GM19193 (cell line): ENCODE results near the gene PHF19.

ENCODE experiments used
- POLR2A ChIP-seq: IDR thresholded peaks from 4 replicates; pipeline ENCODE4 v1.6.1; 2011; ENCODE audit not compliant: insufficient read depth, insufficient read length; ENCODE audit errors: extremely low read depth

PHF19 gene

DNA sequence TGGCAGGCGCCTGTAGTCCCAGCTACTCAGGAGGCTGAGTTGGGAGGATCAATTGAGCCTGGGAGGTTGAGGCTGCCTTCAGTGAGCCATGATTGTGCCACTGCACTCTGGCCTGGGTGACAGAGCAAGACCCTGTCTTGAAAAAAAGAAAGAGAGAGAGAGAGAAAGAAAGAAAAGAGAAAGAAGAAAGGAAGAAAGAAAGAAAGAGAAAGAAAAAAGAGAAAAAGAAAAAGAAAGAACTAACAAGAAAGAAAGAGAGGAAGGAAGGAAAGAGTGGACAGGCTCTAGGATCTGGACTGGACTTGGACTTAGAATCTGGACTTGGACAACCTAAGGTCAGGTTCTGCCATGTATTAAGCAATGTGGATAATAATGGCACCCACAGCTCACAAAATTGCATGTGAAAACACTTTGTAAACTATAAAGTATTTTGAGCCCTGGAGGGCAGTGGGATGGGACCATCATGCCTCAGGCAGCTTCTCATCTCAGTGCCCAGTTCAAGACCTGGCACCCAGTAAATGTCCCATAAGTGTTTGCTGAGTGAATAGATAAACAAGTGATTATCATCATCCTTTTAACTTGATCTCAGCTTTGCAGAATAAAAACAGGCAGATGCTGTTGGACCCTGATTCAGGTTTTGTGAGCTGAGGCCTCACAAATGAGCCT, 12.8 kb upstream of the PHF19 start:
- TF ChIP-seq POLR2A, result no peak

DNA sequence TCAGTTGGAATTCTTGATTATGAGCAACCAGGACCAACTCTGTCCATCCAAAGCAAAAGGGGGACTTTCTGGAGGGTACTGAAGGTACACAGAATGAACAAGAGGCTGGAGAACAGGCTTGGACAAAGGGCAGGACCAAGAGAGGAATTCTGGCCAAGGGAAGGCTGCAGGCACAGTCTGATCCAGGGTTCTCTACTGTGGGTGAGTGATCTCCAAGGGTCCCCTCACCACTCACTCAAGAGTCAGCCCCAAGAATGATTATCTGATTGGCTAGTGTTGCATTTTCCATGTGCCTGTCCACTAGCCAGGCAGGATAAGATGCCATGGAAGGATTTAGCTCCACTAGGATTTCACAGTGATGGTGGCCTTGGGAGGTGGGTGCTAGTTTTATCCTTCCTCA, 11.6 kb upstream of the PHF19 start:
- no peak for TF ChIP-seq POLR2A

DNA sequence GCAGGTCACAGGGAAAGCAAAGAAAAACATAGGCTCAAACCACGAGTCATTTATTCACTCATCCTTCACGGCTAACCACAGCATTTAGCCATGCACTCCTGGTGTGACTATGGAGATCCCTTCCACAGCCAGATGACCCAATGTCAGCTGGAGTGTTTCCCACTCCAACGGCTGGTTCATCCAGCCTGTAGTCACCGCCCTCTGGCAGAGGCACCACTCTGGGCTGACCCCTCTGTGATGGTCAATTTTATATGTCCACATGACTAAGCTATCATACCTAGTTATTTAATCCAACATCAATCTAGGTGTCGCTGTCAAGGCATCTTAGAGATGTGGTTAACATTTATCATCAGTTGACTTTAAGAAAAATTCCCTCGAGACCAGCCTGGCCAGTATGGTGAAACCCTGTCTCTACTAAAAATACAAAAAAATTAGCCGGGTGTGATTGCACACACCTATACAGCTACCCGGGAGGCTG, 9.5 kb upstream of the PHF19 start:
- TF ChIP-seq POLR2A, result no peak

DNA sequence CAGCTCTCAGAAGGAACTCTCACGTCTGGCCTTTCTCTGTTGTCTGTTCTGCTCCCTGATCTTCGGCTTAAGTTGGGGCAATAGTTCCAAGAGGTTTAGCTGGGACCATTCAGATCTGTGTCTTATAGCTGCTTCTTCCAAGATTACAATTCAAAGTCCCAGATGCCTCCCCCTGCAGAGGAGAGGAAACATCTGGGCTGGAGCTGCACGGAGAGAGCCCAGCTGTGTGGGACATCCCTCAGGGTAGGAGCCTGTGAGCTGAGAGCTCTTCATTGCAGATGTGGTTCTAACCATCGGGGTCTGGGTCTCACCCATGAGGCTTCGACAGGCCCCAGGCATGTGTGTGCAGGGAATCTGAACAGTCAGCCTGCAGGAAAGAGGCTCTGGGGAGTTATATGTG, 9.0 kb upstream of the PHF19 start:
- TF ChIP-seq POLR2A, result no peak

DNA sequence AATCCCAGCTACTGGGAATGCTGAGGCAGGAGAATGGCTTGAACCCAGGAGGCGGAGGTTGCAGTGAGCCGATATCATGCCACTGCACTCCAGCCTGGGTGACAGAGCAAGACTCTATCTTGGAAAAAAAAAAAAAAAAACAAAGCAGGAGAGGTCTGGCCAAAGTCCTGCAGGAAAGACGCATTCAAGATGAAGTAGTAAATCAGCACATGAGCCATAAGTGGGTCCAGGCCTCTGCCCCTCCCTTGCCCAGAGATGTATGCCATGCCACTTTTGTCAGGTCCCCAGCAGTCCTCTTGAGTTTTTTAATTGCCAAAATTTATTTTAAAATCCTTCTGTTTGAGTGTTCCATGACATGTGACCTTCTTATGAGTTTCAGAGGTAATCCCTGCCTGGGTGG, 8.5 kb upstream of the PHF19 start:
- no peak for TF ChIP-seq POLR2A

DNA sequence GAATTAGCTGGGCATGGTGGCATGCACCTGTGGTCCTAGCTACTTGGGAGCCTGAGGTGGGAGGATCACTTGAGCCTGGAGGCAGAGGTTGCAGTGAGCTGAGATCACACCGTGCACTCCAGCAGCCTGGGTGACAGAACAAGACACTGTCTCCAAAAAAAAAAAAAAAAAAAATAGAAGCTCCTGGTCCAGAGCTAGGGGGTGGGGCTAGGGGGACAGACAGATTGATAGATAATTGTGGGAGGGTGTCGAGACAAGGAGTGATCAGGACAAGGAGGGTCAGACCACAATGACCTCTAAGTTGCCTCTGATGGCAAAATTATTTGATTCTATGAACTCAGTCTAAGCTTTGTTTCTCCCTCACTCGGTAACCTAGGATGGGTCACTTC, 6.6 kb upstream of the PHF19 start:
- no peak for TF ChIP-seq POLR2A

DNA sequence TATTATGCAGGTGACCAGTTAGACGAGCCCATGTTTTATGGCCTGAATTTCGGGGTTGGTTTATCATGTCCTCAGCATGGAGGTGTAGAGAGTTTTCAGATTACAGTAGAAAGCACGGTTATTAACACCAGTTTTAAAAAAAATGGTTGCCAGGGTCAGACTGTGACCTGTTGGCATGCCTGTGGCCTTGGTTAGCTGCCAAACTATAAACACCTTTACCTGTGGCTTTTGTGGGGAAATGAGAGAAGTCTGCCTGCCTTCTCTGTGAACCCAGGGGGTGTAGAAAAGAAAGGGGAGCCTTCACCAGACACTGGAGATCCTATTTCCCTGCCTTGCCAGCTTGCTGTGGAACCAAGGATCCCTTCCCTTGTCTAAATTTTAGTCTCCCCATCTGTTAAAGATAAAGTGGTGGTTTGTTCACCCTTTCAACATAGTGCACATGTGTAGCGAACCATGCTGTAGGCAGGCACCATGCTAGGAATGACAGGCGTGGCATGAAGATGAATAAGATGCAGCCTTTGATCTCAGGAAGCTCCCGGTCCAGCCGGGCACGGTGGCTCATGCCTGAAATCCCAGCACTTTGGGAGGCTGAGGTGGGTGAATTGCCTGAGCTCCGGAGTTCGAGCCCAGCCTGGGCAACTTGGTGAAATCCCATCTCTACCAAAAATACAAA, 6.1 kb upstream of the PHF19 start:
- no peak for TF ChIP-seq POLR2A

DNA sequence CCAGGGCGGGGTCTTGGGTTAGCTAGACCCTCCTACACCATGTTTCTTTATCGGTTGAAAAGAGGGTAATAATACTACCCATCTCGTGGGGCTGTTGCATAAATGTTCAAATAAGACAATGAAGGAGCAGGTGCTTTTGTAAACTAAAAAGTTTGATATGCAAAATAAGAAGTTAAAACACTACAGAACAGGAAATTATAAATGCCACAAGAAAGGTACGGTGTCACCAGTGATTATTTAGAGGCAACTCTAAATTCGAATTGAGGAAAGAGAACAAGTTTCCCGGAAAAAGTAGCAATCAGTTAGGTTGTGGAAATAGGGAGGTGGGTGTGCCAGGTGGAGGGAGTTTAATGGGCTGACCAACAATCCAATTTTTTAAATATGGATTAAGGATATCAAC, 2.5 kb upstream of the PHF19 start:
- no peak for TF ChIP-seq POLR2A

DNA sequence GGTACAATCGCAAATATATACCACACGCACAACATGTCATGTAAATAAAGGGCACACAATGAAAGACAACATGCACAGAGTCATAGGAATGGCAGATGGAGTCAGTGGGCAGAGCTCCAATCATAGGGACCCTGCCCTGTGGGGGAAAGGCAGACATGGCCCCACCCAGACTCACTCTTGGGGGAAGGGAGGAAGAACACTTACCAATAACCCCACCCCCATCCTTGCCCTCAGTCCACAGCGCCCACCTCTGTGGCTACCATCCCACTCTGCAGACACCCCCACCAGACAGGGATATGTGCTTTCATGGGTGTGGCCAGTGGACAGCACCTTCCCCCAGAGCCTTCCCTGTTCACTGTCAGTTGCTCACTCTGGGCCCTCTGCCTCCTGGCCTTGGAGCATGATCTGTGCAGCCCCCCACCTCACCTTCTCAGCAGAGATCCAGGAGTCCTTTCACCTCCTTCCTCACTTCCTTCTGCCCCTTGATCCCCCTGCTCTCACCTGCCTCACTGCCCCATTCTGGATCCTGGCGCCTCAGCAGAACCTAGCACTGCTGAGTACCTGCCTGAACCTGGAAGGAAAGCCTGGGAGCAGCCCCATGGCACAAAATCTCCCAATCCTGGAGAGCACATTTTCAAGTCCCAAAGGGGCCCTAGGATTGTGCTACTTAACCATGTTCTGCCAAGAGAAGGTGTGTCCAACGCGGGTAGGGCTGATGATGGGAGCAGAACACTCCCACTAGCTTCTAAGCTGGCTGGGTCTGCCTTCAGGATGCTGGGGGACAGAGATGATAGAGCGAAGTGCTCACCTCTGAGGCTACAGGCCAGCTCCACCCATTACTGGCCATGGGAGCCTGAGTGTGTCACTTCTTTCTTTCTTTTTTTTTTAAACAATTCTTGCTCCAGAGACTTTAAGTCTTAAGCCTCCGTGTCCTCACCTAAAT, 1.5 kb upstream of the PHF19 start:
- peak; percentile 35 for TF ChIP-seq POLR2A

DNA sequence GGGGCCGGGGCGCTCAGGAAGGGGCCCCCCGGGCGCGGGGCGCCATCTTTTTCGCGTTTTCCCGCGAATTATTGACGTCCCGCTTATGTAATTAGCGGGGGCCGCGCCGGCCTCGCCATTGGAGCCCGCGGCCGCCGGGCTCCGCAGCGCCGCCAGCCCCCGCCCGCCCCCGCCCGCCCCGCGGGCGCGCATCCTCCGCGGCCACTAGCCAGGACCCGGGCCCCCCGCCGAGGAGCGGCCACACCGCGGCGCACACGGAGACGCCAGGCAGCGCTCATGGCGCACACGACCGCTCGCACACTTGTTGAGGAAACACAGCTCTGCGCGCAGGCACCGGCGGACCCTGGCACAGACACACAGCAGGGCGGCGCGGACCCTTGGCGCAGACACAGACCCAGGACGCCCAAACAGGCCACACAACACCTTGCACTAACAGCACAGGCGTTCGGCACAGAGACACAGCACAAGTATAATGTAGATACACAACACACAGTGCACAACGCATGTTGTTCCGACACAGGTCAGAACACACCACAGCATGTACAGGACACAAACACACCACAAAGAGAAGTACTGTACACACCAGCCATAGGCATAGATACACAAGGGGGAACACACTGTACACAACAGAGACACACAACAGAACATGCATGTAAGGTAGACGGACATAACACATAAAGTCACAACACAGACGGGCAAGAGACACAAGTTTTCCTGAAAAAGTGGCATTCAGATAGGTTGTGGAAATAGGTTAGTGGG, 467 bp upstream of the PHF19 start:
- TF ChIP-seq POLR2A, result peak; percentile 64

DNA sequence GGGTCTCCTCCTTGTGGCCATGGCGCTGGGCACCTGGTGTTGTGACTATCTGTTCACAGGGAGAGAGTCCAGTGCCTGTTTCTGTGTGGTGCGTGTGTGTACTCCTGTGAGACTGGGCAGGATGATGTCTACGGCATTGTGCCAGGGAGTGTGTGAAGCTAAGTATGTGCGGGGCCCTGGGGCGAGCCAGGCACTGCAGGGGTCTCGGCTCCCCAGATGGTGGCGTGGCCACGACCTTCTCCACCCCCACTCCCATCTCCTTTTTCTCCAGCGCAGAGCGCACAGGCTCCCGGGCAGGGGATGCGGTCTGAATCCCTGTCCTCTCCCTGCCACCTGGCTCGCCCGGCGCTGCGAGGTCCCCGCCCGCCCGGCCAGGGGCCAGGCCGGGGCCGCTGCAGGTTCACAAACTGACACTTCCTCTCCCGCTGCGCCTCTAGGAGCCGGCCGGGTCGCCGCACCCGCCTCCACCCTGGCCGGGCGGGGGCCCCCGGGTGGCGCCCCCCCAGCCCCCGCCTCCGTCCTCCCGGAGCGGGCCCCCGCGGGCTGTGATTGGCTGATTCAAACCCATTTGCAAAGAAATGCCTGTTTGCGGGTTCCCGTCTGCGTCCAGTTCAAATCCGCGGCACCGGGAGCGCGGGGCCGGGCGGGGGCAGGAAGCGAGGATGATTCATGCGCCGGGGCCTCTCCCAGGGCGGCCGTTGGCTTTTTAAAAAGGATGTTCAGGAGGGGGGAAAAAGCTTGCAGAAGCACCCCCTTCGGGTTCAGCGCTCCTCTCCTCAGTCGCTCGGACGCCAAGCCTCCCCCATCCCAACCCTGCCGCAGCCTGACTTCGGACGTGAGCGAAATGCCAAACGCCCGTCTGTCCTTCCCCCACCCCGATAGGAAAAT, 790 bp downstream of the PHF19 start:
- TF ChIP-seq POLR2A, result peak; percentile 50

DNA sequence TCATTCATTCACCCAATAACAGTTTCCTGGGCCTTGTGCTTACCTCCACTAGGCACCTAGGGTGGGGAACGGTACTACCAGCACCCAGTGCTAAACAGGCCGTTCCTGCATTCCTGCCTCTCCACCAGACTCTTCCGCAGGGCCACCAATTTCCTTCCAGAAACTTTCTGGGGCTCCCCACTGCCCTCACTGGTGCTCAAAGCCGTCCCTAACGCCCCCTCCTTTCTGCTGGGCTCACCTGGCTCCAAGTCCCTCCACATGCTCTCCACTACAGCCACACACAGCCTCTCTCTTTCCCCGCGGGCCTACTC, 1.4 kb downstream of the PHF19 start:
- no peak for TF ChIP-seq POLR2A

DNA sequence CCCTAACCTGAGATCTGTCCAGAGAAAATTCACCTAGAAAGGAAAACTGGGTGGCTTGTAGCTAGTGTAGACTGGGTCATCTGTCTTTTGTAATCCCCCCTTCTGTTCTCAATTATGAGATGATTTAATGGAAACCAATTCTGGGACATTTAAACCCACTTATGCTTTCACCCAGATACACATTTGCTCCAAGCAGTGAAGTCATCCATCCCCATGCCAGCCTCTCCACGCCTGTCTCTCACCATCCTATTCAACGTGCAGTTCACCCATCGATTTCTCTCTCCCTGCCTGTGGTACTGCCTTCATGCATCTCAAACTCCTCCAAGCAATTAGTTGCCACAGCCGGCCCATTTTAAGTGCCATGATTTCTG, 1.8 kb downstream of the PHF19 start:
- TF ChIP-seq POLR2A, result no peak
